Right forelimb (tissue), 1 donor: Measurements from ENCODE around the gene DNER.

Experiments
- DNase-seq: peaks from one replicate; pipeline ENCODE4 v3.0.0-alpha.2; 2018

DNER gene

GRCh38 chr2:229426464-229426863 is 287.9 kb downstream of the DNER start:
- DNase-seq = no peak

GRCh38 chr2:229425598-229425997 is 288.8 kb downstream of the DNER start:
- peak; percentile 22 for DNase-seq

- DNase-seq = no peak
These were observed 292.3 kb downstream of the DNER start for GRCh38 chr2:229422063-229422462.

GRCh38 chr2:229419158-229419557 is 295.2 kb downstream of the DNER start:
- DNase-seq = no peak

- no peak for DNase-seq
These were observed 296.4 kb downstream of the DNER start for GRCh38 chr2:229417916-229418315.

GRCh38 chr2:229417176-229417575 is 297.2 kb downstream of the DNER start:
- no peak for DNase-seq

- no peak for DNase-seq
These were observed 298.1 kb downstream of the DNER start for GRCh38 chr2:229416116-229416694.

- no peak for DNase-seq
These were observed 299.7 kb downstream of the DNER start for GRCh38 chr2:229414631-229415030.

GRCh38 chr2:229412686-229413085 is 301.7 kb downstream of the DNER start:
- DNase-seq = peak; percentile 29

- no peak for DNase-seq
These were observed 303.4 kb downstream of the DNER start for GRCh38 chr2:229410946-229411345.

GRCh38 chr2:229410264-229410663 is 304.1 kb downstream of the DNER start:
- peak; percentile 70 for DNase-seq

- no peak for DNase-seq
These were observed 304.6 kb downstream of the DNER start for GRCh38 chr2:229409751-229410181.

GRCh38 chr2:229408962-229409361 is 305.4 kb downstream of the DNER start:
- no peak for DNase-seq

- DNase-seq = peak; percentile 31
These were observed 306.0 kb downstream of the DNER start for GRCh38 chr2:229408356-229408755.

- DNase-seq = peak; percentile 39
These were observed 307.2 kb downstream of the DNER start for GRCh38 chr2:229407170-229407569.

GRCh38 chr2:229405796-229406195 is 308.6 kb downstream of the DNER start:
- DNase-seq = no peak

GRCh38 chr2:229403296-229403695 is 311.1 kb downstream of the DNER start:
- no peak for DNase-seq

- no peak for DNase-seq
These were observed 313.0 kb downstream of the DNER start for GRCh38 chr2:229401171-229401865.

GRCh38 chr2:229393926-229394325 is 320.4 kb downstream of the DNER start:
- no peak for DNase-seq

GRCh38 chr2:229392196-229392595 is 322.2 kb downstream of the DNER start:
- DNase-seq = no peak

- no peak for DNase-seq
These were observed 325.6 kb downstream of the DNER start for GRCh38 chr2:229388731-229389130.

- DNase-seq = peak; percentile 52
These were observed 326.5 kb downstream of the DNER start for GRCh38 chr2:229387866-229388265.

GRCh38 chr2:229380101-229380625 is 334.2 kb downstream of the DNER start:
- DNase-seq = no peak

- DNase-seq = no peak
These were observed 336.0 kb downstream of the DNER start for GRCh38 chr2:229378386-229378785.

GRCh38 chr2:229376866-229377265 is 337.5 kb downstream of the DNER start:
- DNase-seq = no peak
